HepG2 (cell line): ENCODE measurements around the gene SRSF7. TPM values are rescaled to one million over a fixed set of nuclear protein-coding genes. Genes with fewer than 3 reads are reported as not detected.

Experiments
- ATAC-seq: fragments of 200-7000 bp; cut with Tn5 transposase; 3 replicates; pipeline ENCODE4 v1.9.1; 2020; ENCODE audit warnings: mild to moderate bottlenecking, moderate library complexity
- BruUV-seq: library from RNA; stranded (reverse); fragments of 400-500 nt; replicated peaks from 2 replicates; lab custom pipeline; 2021; lab: Mats Ljungman, UMichigan
- CTCF ChIA-PET: fragments of 300-600 bp; formaldehyde crosslinking; extraction: SDS; loops from one replicate; lab custom pipeline; 2021; ENCODE audit warnings: low total read pairs, inconsistent platforms, low intra/inter-chr PET ratio; lab: Yijun Ruan, JAX
- POLR2A ChIA-PET: fragments of 350-600 bp; sonication (Branson Sonifier 250); formaldehyde crosslinking; loops from one replicate; lab custom pipeline; 2020; ENCODE audit warnings: antibody characterized with exemption, inconsistent platforms; lab: Yijun Ruan, JAX
- DNase-seq: peaks from one replicate; pipeline ENCODE4 v3.0.0-alpha.2; 2015; ENCODE audit warnings: low spot score
- FAIRE-seq: peaks from 3 replicates; lab custom pipeline; 2011; peaks lifted over from hg19 to GRCh38; lab: Jason Lieb, UNC
- H2AFZ ChIP-seq: one replicate; pipeline ENCODE4 v1.6.1; 2011; ENCODE audit warnings: low read length, inconsistent platforms
- H3K27ac ChIP-seq: fragments of 300-600 bp; 3 replicates; pipeline ENCODE4 v1.8.0; 2011; ENCODE audit warnings: mixed run types, mild to moderate bottlenecking, mixed read lengths, low read length, inconsistent platforms; ENCODE audit not compliant: insufficient read depth; ENCODE audit errors: extremely low read length
- H3K27me3 ChIP-seq, 2 experiments: fragments of 200-600 bp in 1 of 2; 2 replicates in 1 of 2; 3 replicates in 1 of 2; pipeline versions ENCODE4 v1.6.0 to v1.8.0; 2011; ENCODE audit warnings: low read length in 2 of 2, mild to moderate bottlenecking in 2 of 2, moderate library complexity in 2 of 2, inconsistent platforms in 1 of 2; ENCODE audit not compliant: insufficient read depth in 2 of 2, control insufficient read depth in 1 of 2
- H3K36me3 ChIP-seq, 2 experiments: fragments of 200-600 bp in 1 of 2; replicated peaks in 1 of 2; 2 replicates in 1 of 2; 3 replicates in 1 of 2; pipeline versions ENCODE4 v1.5.1 to v1.8.0; 2011; ENCODE audit warnings: low read length in 2 of 2, inconsistent platforms in 1 of 2; ENCODE audit not compliant: insufficient read depth in 2 of 2, control insufficient read depth in 1 of 2
- H3K4me1 ChIP-seq: 2 replicates; pipeline ENCODE4 v1.5.1; 2012; ENCODE audit warnings: low read length, inconsistent platforms; ENCODE audit not compliant: insufficient read depth
- H3K4me2 ChIP-seq: 2 replicates; pipeline ENCODE4 v1.6.0; 2011; ENCODE audit warnings: low read depth, low read length, inconsistent platforms
- H3K4me3 ChIP-seq, 3 experiments: fragments of 200-600 bp in 1 of 3; sonication (generic), shearing (Covaris generic) in 1 of 3; replicated peaks in 1 of 3; 2 replicates each; pipeline ENCODE4 v1.5.1; 2011 to 2016; ENCODE audit warnings: low read length in 3 of 3, inconsistent platforms in 2 of 3, low read depth in 2 of 3, mild to moderate bottlenecking in 2 of 3, control low read depth in 1 of 3, mixed read lengths in 1 of 3; ENCODE audit not compliant: insufficient read depth in 1 of 3
- H3K79me2 ChIP-seq: one replicate; pipeline ENCODE4 v1.6.1; 2011; ENCODE audit warnings: low read length, inconsistent platforms; ENCODE audit not compliant: insufficient read depth
- H3K9ac ChIP-seq: 2 replicates; pipeline ENCODE4 v1.6.0; 2011; ENCODE audit warnings: mild to moderate bottlenecking, low read depth, low read length, inconsistent platforms; ENCODE audit not compliant: insufficient read depth
- H3K9me3 ChIP-seq: 2 replicates; pipeline ENCODE4 v1.5.1; 2012; ENCODE audit warnings: mild to moderate bottlenecking, low read length
- H4K20me1 ChIP-seq: 2 replicates; pipeline ENCODE4 v1.6.0; 2011; ENCODE audit warnings: inconsistent platforms, mild to moderate bottlenecking, low read length, moderate library complexity; ENCODE audit not compliant: insufficient read depth
- CCAR2 ChIP-seq: fragments of 200-400 bp; formaldehyde crosslinking; optimal IDR thresholded peaks from 2 replicates; pipeline ENCODE3; 2018; ENCODE audit warnings: low read depth, mild to moderate bottlenecking, low read length, moderate library complexity
- HBP1 ChIP-seq: IDR thresholded peaks from 2 replicates; pipeline ENCODE4 v1.6.1; 2016; ENCODE audit warnings: low read depth, control low read depth
- HOXA9 ChIP-seq: sonication (generic); formaldehyde crosslinking; IDR thresholded peaks from 2 replicates; pipeline ENCODE4 v1.8.1; 2022; ENCODE audit warnings: missing genetic modification reagents, mild to moderate bottlenecking, moderate library complexity, borderline replicate concordance
- JARID2 ChIP-seq: sonication (generic); formaldehyde crosslinking; IDR thresholded peaks from 2 replicates; pipeline ENCODE4 v1.8.1; 2023; ENCODE audit warnings: missing genetic modification reagents, inconsistent platforms; ENCODE audit not compliant: insufficient replicate concordance
- KLF12 ChIP-seq: sonication (generic); formaldehyde crosslinking; IDR thresholded peaks from 2 replicates; pipeline ENCODE4 v1.4.0; 2020; ENCODE audit warnings: missing genetic modification reagents, borderline replicate concordance
- PHF5A ChIP-seq: IDR thresholded peaks from one replicate; pipeline ENCODE4 v1.6.1; 2018; ENCODE audit warnings: low read depth, missing genetic modification reagents; ENCODE audit not compliant: unreplicated experiment
- RBM22 ChIP-seq: fragments of 200-400 bp; formaldehyde crosslinking; optimal IDR thresholded peaks from 2 replicates; pipeline ENCODE3; 2017; ENCODE audit warnings: mild to moderate bottlenecking, low read length, moderate library complexity
- SNAPC2 ChIP-seq: sonication (generic); formaldehyde crosslinking; IDR thresholded peaks from 2 replicates; pipeline ENCODE4 v1.8.1; 2022; ENCODE audit warnings: mild to moderate bottlenecking, missing genetic modification reagents
- SRSF4 ChIP-seq: fragments of 200-400 bp; formaldehyde crosslinking; IDR thresholded peaks from one replicate; pipeline ENCODE4 v1.6.1; 2018; ENCODE audit warnings: mild to moderate bottlenecking, low read depth, low read length, moderate library complexity; ENCODE audit not compliant: poor library complexity, severe bottlenecking
- TCF7L2 ChIP-seq: IDR thresholded peaks from 2 replicates; pipeline ENCODE4 v1.6.1; 2011; ENCODE audit warnings: mild to moderate bottlenecking, low read depth, low read length, moderate library complexity
- ZFX ChIP-seq: sonication (generic); formaldehyde crosslinking; IDR thresholded peaks from 2 replicates; pipeline ENCODE4 v1.4.0; 2020; ENCODE audit warnings: mild to moderate bottlenecking, low read depth, missing genetic modification reagents, moderate library complexity
- ZNF225 ChIP-seq: sonication (generic); formaldehyde crosslinking; IDR thresholded peaks from 2 replicates; pipeline ENCODE4 v1.4.0; 2020; ENCODE audit warnings: mild to moderate bottlenecking, missing genetic modification reagents
- ZNF431 ChIP-seq: sonication (generic); formaldehyde crosslinking; IDR thresholded peaks from 2 replicates; pipeline ENCODE4 v1.9.0; 2022; ENCODE audit warnings: missing genetic modification reagents, low read depth, mild to moderate bottlenecking, borderline replicate concordance
- ZNF644 ChIP-seq: IDR thresholded peaks from 2 replicates; pipeline ENCODE4 v1.6.1; 2016; ENCODE audit warnings: low read depth
- WGBS: methylation state at CpG from one replicate; pipeline ENCODE4 v1.1.6; 2017; ENCODE audit warnings: low lambda C conversion rate; 5-methylcytosine and 5-hydroxymethylcytosine counted together
- in situ Hi-C: cut with HindIII; loops from 2 replicates; pipeline ENCODE4 v1.10.0; 2017; ENCODE audit warnings: low pct_unique_long_range_greater_than_20kb; ENCODE audit not compliant: extremely low pct_ligation_motif_present
- intact Hi-C: fragments of 100-400 bp; cut with micrococcal nuclease; formaldehyde crosslinking; loops from one replicate; pipeline ENCODE4 v1.10.0; 2022; ENCODE audit not compliant: unreplicated experiment
- polyA plus RNA-seq, 8 experiments: library from polyadenylated mRNA; depleted of rRNA in 3 of 8; stranded (reverse) in 7 of 8; unstranded in 1 of 8; fragments of >200 nt; fragmentation: Illumina TruSeq in 4 of 8; extraction: Trizol in 4 of 8; gene quantifications; 2 replicates each; pipeline versions ENCODE4 v1.2.1 to v1.2.3, GENCODE V29; 2011 to 2016; ENCODE audit warnings: low read depth in 4 of 8, missing spikeins in 1 of 8, mixed read lengths in 1 of 8; ENCODE audit not compliant: insufficient read depth in 1 of 8
- total RNA-seq, 5 experiments: library from RNA; depleted of rRNA; stranded (reverse); fragments of >200 nt; fragmentation: Illumina TruSeq; extraction: Trizol; gene quantifications; 2 replicates each; pipeline ENCODE4 v1.2.3, GENCODE V29; 2016; ENCODE audit warnings: low read depth in 1 of 5
- TF ChIP-seq, protein P1 (sequence below): IDR thresholded peaks from 2 replicates; pipeline ENCODE4 v1.6.1; 2016; ENCODE audit warnings: mild to moderate bottlenecking, missing biosample characterization, missing genetic modification reagents
- TF ChIP-seq, protein P2 (sequence below): sonication (generic); formaldehyde crosslinking; IDR thresholded peaks from 2 replicates; pipeline ENCODE4 v1.4.0; 2020; ENCODE audit warnings: missing genetic modification reagents

The SRSF7 gene
- total and polyA plus RNA-seq, 2 of the 13 experiments (the other 11 are each of a cell fraction or from before 2014, with no cell fraction given) = 172 to 275 TPM

DNA sequence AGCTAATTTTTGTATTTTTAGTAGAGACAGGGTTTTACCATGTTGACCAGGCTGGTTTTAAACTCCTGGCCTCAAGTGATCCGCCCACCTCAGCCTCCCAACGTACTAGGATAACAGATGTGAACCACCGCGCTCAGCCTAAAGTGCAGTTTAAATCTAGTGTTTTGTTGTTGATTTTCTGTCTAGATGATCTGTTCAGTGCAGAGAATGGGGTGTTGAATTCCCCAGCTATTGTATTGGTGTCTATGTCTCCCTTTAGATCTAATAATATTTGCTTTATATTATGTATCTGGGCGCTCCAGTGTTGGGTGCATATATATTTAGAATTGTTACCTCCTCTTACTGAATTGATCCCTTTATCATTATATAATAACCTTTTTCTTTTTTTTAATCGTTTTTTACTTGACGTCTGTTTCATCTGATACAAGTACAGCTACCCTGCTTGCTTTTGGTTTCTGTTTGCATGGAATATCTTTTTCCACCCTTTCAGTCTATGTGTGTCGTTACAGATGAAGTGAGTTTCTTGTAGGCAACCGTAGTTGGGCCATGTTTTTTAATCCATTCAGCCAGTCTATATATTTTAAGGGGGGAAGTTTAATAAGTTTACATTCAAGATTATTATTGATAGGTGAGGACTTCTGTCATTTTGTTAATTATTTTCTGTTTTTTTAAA, 50.9 kb downstream of the SRSF7 start:
- CTCF ChIA-PET = no interaction called here
- Histone ChIP-seq H3K4me2 (no peak overlapping the region), H3K36me3 (peaks cover 11 to 39% of the 10 kb centered on the region in 2 experiments), H3K27me3 (no peaks in the 10 kb centered on the region), H3K4me3 (no peak overlapping the region), H4K20me1 (0 out of 2 replicates have a peak, but pooled peaks cover 2% of the 10 kb centered on the region), H3K9me3 (no peaks in the 10 kb centered on the region), H3K4me1 (peaks cover 10% of the 10 kb centered on the region), H2AFZ (no peak overlapping the region), H3K79me2 (peaks cover 26% of the 10 kb centered on the region), H3K27ac (no peak overlapping the region), H3K9ac (no peak overlapping the region)
- FAIRE-seq (no peak), DNase-seq (no peak), ATAC-seq (no peak)
- WGBS = 97% methylated on average over 9 of the region's 9 CpGs
- intact Hi-C loops = no loop called here
- TF ChIP-seq SRSF4 = no peak
- TF ChIP-seq, protein P1, sequence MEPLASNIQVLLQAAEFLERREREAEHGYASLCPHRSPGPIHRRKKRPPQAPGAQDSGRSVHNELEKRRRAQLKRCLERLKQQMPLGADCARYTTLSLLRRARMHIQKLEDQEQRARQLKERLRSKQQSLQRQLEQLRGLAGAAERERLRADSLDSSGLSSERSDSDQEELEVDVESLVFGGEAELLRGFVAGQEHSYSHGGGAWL (CRISPR knock-in tag) = no peak
- no peak for TF ChIP-seq HOXA9 (CRISPR knock-in tag)
- TF ChIP-seq KLF12 (CRISPR knock-in tag) = no peak
- TF ChIP-seq RBM22 = no peak
- no peak for TF ChIP-seq ZFX (CRISPR knock-in tag)
- TF ChIP-seq ZNF431 = no peak
- no peak for TF ChIP-seq PHF5A (CRISPR knock-in tag)
- TF ChIP-seq ZNF644 (CRISPR knock-in tag) = no peak
- TF ChIP-seq ZNF225 = no peak
- TF ChIP-seq CCAR2 = no peak
- no peak for TF ChIP-seq HBP1 (CRISPR knock-in tag)
- no peak for TF ChIP-seq TCF7L2
- no peak for TF ChIP-seq SNAPC2 (CRISPR knock-in tag)
- TF ChIP-seq, protein P2, sequence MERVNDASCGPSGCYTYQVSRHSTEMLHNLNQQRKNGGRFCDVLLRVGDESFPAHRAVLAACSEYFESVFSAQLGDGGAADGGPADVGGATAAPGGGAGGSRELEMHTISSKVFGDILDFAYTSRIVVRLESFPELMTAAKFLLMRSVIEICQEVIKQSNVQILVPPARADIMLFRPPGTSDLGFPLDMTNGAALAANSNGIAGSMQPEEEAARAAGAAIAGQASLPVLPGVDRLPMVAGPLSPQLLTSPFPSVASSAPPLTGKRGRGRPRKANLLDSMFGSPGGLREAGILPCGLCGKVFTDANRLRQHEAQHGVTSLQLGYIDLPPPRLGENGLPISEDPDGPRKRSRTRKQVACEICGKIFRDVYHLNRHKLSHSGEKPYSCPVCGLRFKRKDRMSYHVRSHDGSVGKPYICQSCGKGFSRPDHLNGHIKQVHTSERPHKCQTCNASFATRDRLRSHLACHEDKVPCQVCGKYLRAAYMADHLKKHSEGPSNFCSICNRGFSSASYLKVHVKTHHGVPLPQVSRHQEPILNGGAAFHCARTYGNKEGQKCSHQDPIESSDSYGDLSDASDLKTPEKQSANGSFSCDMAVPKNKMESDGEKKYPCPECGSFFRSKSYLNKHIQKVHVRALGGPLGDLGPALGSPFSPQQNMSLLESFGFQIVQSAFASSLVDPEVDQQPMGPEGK (CRISPR knock-in tag) = no peak
- TF ChIP-seq JARID2 (CRISPR knock-in tag) = no peak
- BruUV-seq = no TSS peak
- POLR2A ChIA-PET = no interaction called here
- in situ Hi-C loops = no loop called here
